GM19193 (cell line): ENCODE measurements around the gene SCG3.

Experiments
- POLR2A ChIP-seq: IDR thresholded peaks from 4 replicates; pipeline ENCODE4 v1.6.1; 2011; ENCODE audit not compliant: insufficient read depth, insufficient read length; ENCODE audit errors: extremely low read depth

SCG3 gene

GRCh38 chr15:51720201-51720995, 39.1 kb downstream of the SCG3 start:
- no peak for TF ChIP-seq POLR2A

- TF ChIP-seq POLR2A, result no peak
Observed at GRCh38 chr15:51721199-51721960, 40.1 kb downstream of the SCG3 start.

- no peak for TF ChIP-seq POLR2A
Observed at GRCh38 chr15:51724199-51724598, 42.9 kb downstream of the SCG3 start.

GRCh38 chr15:51724673-51725072, 43.4 kb downstream of the SCG3 start:
- no peak for TF ChIP-seq POLR2A

DNA sequence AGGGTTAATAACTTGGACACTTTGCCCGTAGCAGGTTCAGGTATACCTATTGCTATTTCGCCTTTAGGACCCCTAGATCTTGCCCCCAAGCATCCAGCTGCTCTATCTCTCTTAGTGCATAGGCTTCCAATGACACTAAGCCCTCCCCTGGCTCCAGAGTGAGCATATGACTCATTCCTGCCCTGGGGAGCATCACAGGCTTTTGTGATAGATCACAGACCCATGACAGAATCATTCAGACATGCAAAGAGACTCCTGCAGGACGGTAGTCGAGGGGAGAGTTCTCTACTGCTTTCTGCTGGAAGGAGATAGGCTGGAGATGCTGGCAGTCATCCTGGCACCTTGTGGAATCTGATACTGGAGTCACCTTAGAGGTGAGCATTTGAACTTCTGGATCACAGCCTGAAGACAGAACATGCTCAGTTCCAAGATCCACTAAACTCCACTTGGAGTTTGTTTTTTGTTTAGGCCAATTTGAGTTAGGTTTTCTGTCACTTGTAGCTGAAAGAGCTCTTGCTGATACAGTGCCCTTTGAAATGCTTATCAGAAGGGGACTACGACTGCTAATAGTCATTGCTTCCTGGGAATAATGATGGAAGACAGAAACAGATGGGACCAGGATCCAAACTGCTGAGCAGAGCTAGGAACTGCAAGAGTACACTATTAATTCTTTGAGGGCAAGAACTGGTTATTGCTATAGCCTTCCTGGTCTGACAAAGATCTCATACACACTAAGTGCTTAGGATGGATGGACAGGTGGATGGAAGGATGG, 45.2 kb downstream of the SCG3 start:
- no peak for TF ChIP-seq POLR2A

GRCh38 chr15:51727141-51727897, 46.0 kb downstream of the SCG3 start:
- no peak for TF ChIP-seq POLR2A

GRCh38 chr15:51731549-51732267, 50.4 kb downstream of the SCG3 start:
- peak; percentile 53 for TF ChIP-seq POLR2A

DNA sequence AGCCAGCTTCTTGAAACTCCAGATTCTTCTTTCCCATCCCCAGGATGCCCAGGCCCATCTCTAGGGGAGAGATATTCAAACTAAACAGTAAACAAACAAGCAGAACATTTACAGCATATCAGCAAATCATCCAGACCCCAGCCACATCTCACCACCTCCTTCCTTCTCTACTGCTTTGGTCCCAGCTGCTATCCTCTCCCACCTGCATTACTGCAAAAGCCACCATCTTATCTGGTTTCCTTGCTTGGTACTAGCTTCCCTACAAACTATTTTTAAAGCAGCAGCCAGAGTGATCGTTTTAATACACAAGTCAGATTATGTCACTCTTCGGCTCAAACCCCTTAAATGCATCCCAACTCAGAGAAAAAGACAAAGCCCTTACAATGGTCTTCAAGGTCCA, 51.3 kb downstream of the SCG3 start:
- no peak for TF ChIP-seq POLR2A

- no peak for TF ChIP-seq POLR2A
Observed at GRCh38 chr15:51735228-51736010, 54.1 kb downstream of the SCG3 start.

GRCh38 chr15:51736069-51736468, 54.8 kb downstream of the SCG3 start:
- no peak for TF ChIP-seq POLR2A

DNA sequence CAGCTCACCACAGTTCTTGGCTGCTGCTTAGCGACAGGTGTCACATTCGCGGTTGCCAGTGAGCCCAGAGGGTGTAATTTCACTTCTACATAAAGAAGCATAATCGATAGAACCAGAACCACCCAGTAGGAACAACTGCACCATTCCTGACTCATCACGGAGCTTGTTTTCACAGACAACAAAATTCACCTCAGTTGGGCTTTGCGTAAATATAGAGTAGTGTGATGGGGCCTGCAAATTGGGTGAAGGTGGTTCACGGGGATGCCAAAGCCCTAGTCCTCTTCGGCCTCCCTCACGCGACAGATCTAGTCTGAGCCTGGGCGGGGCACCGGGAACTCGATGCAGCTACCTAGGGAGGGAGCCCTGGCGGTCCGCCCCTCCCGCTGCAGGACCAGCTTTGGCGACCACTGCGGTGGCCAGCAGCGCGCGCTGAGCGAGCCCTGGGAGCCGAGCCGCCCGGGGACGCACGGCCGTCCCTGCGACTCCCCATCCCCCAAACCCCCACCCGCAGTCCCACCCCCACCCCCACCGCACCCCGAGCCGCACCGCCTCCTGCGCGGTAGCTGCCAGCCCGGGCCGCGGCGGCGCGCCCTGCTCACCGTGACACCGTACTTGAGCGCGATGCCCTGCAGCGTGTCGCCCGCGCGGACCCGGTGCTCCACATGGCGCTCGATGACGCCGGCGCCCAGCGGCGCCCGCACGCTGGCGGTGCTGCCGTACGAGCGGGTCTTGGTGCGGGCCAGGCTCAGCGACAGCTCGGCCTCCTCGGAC, 55.6 kb downstream of the SCG3 start:
- peak; percentile 58 for TF ChIP-seq POLR2A

- peak; percentile 54 for TF ChIP-seq POLR2A
Observed at GRCh38 chr15:51737522-51738305, 56.4 kb downstream of the SCG3 start, which contains the start of gene LYSMD2. Gene LYSMD2, minus strand, starts transcription at chr15:51737655. Its CDS starts 33 bp downstream, at chr15:51737622.
